Measurements from ENCODE around the gene CFAP410.

The CFAP410 gene

DNA sequence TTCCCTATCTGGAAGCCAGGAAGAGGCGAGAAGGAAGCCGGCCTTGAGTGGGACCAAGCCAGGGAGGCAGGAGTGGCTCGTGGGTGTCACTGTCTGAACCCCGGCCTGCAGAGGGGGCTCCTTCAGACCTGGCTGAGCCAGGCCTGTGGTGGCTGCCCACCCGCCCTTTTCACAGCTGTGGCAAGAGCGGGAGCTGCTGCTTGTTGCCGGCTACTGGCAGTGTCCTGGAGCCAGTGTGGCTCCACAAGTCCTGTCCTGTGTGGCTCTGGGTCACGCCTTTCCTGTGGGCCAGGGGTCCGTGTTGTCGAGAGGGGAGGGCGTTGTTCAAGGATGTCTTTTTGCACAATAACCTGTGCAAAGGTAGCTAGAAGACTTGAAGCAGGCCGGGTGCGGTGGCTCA, 38.0 kb downstream of the CFAP410 start:
- Histone ChIP-seq H3K4me3 (ENCODE audit: low read length) (no peak overlapping the region), H2AK5ac (ENCODE audit: low read length) (no peak overlapping the region), H3K4me1 (ENCODE audit: control insufficient read depth, low read depth, low read length) (peaks cover 3% of the 10 kb centered on the region), H3K79me1 (ENCODE audit: low read length) (peaks cover 12% of the 10 kb centered on the region), H2BK15ac (replicated peaks; ENCODE audit: low read depth) (no peak overlapping the region), H3K56ac (ENCODE audit: low read length) (peak overlapping the region; percentile 94), H3K79me2 (ENCODE audit: control insufficient read depth, insufficient read depth, low read length) (peaks cover 6% of the 10 kb centered on the region), H3K27ac (ENCODE audit: low read depth, low read length) (no peak overlapping the region), H3K18ac (ENCODE audit: low read length) (no peak overlapping the region), H2BK120ac (ENCODE audit: low read depth, low read length) (no peak overlapping the region), H3K23ac (ENCODE audit: low read length) (no peak overlapping the region), H3K27me3 (ENCODE audit: insufficient read depth, low read length, poor library complexity) (no peaks in the 10 kb centered on the region), H4K5ac (ENCODE audit: low read length) (no peak overlapping the region), H3K4ac (ENCODE audit: low read depth, low read length) (no peak overlapping the region), H3K4me2 (ENCODE audit: low read length) (peak overlapping the region; percentile 87), H3K36me3 (ENCODE audit: control insufficient read depth, insufficient read depth, low read length) (no peaks in the 10 kb centered on the region), H3K9ac (ENCODE audit: low read length) (peak overlapping the region; percentile 82), H2BK5ac (ENCODE audit: low read length) (no peak overlapping the region), H4K8ac (ENCODE audit: low read depth, low read length) (no peak overlapping the region)
- DNase-seq = no peak
- WGBS (ENCODE audit: extremely low coverage, insufficient coverage, low lambda C conversion rate) = no CpG with 5 or more reads among the region's 13 CpGs

DNA sequence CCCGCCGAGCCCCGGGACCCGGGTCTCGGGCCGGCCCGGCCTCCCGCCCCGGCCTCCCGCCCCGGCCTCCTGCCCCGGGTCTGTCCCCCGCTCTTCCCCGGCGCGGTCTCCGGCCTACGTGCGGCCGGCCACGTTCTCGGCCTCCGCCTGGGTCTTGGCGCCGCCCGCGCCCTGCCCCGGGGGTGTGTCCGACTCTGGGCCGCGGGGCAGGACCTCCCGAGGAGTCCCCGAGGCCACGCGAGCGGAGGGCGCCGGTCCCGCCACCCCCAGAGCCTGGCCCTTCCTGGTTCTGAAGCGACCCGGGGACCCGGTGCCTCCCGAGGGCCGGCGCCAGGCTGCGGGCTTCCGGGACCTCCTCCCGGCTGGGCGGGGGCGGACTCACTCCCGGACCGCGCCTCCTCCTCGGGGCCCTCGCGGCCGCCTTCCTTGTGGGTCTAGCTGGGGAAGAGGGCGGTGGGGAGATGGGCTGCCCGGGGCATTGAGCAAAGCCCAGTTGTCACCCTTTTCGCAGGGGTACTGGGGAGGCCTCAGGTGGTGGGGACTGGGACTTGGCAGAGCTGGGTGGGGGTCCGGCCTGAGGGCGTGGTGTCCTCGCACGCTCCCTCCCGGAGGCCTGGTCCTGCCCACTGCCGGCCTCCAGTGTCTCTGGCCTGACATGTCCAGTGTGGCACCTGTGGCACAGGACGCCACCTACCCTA, 38.8 kb downstream of the CFAP410 start:
- WGBS (ENCODE audit: extremely low coverage, insufficient coverage, low lambda C conversion rate) = no CpG with 5 or more reads among the region's 67 CpGs
- H3K9ac ChIP-seq (ENCODE audit: low read length) = peak overlapping the region; percentile 82
- DNase-seq = peak; percentile 42

GRCh38 chr21:44299458-44300261, 39.5 kb downstream of the CFAP410 start, which contains the start of gene PFKL:
Gene PFKL (plus strand): TSS chr21:44300053. CDS start chr21:44300106, 53 bp downstream.
- H3K4me2 ChIP-seq (ENCODE audit: low read length) = peak within 1 kb of the TSS; percentile 87
- no peak within 1 kb of the TSS for H2BK5ac ChIP-seq (ENCODE audit: low read length)
- peak; percentile 61 for DNase-seq
- no peak within 1 kb of the TSS for H4K5ac ChIP-seq (ENCODE audit: low read length)
- peaks cover 3% of the 10 kb centered on the region for H3K4me1 ChIP-seq (ENCODE audit: control insufficient read depth, low read depth, low read length)
- no peak within 1 kb of the TSS for H2BK15ac ChIP-seq (replicated peaks; ENCODE audit: low read depth)
- H3K36me3 ChIP-seq (ENCODE audit: control insufficient read depth, insufficient read depth, low read length) = no peaks in the 10 kb centered on the region
- H2AK5ac ChIP-seq (ENCODE audit: low read length) = peak within 1 kb of the TSS; percentile 82
- H3K27me3 ChIP-seq (ENCODE audit: insufficient read depth, low read length, poor library complexity) = no peaks in the 10 kb centered on the region
- peaks cover 11% of the 10 kb centered on the region for H3K79me1 ChIP-seq (ENCODE audit: low read length)
- H4K8ac ChIP-seq (ENCODE audit: low read depth, low read length) = no peak within 1 kb of the TSS
- no peak within 1 kb of the TSS for H2BK120ac ChIP-seq (ENCODE audit: low read depth, low read length)
- H3K9ac ChIP-seq (ENCODE audit: low read length) = peak within 1 kb of the TSS; percentile 82
- WGBS (ENCODE audit: extremely low coverage, insufficient coverage, low lambda C conversion rate) = no CpG with 5 or more reads among the region's 94 CpGs
- H3K4me3 ChIP-seq (ENCODE audit: low read length) = peak within 1 kb of the TSS; percentile 66
- H3K4ac ChIP-seq (ENCODE audit: low read depth, low read length) = peak within 1 kb of the TSS; percentile 92
- peak within 1 kb of the TSS; percentile 94 for H3K18ac ChIP-seq (ENCODE audit: low read length)
- peak within 1 kb of the TSS; percentile 45 for H3K27ac ChIP-seq (ENCODE audit: low read depth, low read length)
- no peak within 1 kb of the TSS for H3K23ac ChIP-seq (ENCODE audit: low read length)
- peaks cover 6% of the 10 kb centered on the region for H3K79me2 ChIP-seq (ENCODE audit: control insufficient read depth, insufficient read depth, low read length)
- H3K56ac ChIP-seq (ENCODE audit: low read length) = peak within 1 kb of the TSS; percentile 94

More for the DNA sequence above, 38.8 kb downstream of the CFAP410 start:
- Histone ChIP-seq H2BK15ac (replicated peaks; ENCODE audit: low read depth) (no peak overlapping the region), H3K4me3 (ENCODE audit: low read length) (peak overlapping the region; percentile 66), H3K36me3 (ENCODE audit: control insufficient read depth, insufficient read depth, low read length) (no peaks in the 10 kb centered on the region), H3K23ac (ENCODE audit: low read length) (no peak overlapping the region), H4K5ac (ENCODE audit: low read length) (no peak overlapping the region), H3K56ac (ENCODE audit: low read length) (peak overlapping the region; percentile 94), H3K27ac (ENCODE audit: low read depth, low read length) (no peak overlapping the region), H3K79me1 (ENCODE audit: low read length) (peaks cover 12% of the 10 kb centered on the region), H3K27me3 (ENCODE audit: insufficient read depth, low read length, poor library complexity) (no peaks in the 10 kb centered on the region), H2BK120ac (ENCODE audit: low read depth, low read length) (no peak overlapping the region), H4K8ac (ENCODE audit: low read depth, low read length) (no peak overlapping the region), H3K79me2 (ENCODE audit: control insufficient read depth, insufficient read depth, low read length) (peaks cover 6% of the 10 kb centered on the region), H3K18ac (ENCODE audit: low read length) (peak overlapping the region; percentile 94), H2AK5ac (ENCODE audit: low read length) (peak overlapping the region; percentile 82), H3K4me1 (ENCODE audit: control insufficient read depth, low read depth, low read length) (peaks cover 3% of the 10 kb centered on the region), H2BK5ac (ENCODE audit: low read length) (no peak overlapping the region), H3K4me2 (ENCODE audit: low read length) (peak overlapping the region; percentile 87), H3K4ac (ENCODE audit: low read depth, low read length) (peak overlapping the region; percentile 92)

DNA sequence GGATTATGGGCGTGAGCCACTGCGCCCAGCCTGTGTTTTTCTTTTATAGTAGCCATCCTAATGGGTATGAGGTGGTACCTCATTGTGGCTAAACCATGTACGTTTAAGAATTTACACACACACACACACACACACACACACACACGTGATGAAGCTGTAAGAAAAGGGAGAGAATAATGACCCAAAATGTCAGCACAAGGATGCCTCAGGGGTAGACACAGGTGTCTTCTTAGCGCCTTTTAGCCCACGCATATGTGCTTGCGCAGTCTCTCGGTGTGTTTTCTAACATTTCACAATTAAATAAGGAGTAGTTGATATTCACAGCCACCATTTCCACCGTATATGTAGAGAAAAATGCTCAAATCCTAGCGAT, 40.1 kb downstream of the CFAP410 start:
- no peaks in the 10 kb centered on the region for H3K36me3 ChIP-seq (ENCODE audit: control insufficient read depth, insufficient read depth, low read length)
- no peak overlapping the region for H2BK120ac ChIP-seq (ENCODE audit: low read depth, low read length)
- H3K4ac ChIP-seq (ENCODE audit: low read depth, low read length) = peak overlapping the region; percentile 65
- H3K79me2 ChIP-seq (ENCODE audit: control insufficient read depth, insufficient read depth, low read length) = peaks cover 6% of the 10 kb centered on the region
- H3K4me2 ChIP-seq (ENCODE audit: low read length) = peak overlapping the region; percentile 63
- no peaks in the 10 kb centered on the region for H3K27me3 ChIP-seq (ENCODE audit: insufficient read depth, low read length, poor library complexity)
- H3K27ac ChIP-seq (ENCODE audit: low read depth, low read length) = no peak overlapping the region
- H3K4me3 ChIP-seq (ENCODE audit: low read length) = peak overlapping the region; percentile 35
- peaks cover 9% of the 10 kb centered on the region for H3K79me1 ChIP-seq (ENCODE audit: low read length)
- peak overlapping the region; percentile 78 for H3K18ac ChIP-seq (ENCODE audit: low read length)
- H4K8ac ChIP-seq (ENCODE audit: low read depth, low read length) = no peak overlapping the region
- no peak overlapping the region for H2BK5ac ChIP-seq (ENCODE audit: low read length)
- H3K9ac ChIP-seq (ENCODE audit: low read length) = peak overlapping the region; percentile 82
- no CpG with 5 or more reads among the region's 10 CpGs for WGBS (ENCODE audit: extremely low coverage, insufficient coverage, low lambda C conversion rate)
- no peak for DNase-seq
- no peak overlapping the region for H3K23ac ChIP-seq (ENCODE audit: low read length)
- H2BK15ac ChIP-seq (replicated peaks; ENCODE audit: low read depth) = no peak overlapping the region
- peak overlapping the region; percentile 74 for H2AK5ac ChIP-seq (ENCODE audit: low read length)
- no peak overlapping the region for H4K5ac ChIP-seq (ENCODE audit: low read length)
- peaks cover 3% of the 10 kb centered on the region for H3K4me1 ChIP-seq (ENCODE audit: control insufficient read depth, low read depth, low read length)
- peak overlapping the region; percentile 91 for H3K56ac ChIP-seq (ENCODE audit: low read length)

- Histone ChIP-seq H3K56ac (ENCODE audit: low read length) (no peak overlapping the region), H2BK15ac (replicated peaks; ENCODE audit: low read depth) (no peak overlapping the region), H3K79me2 (ENCODE audit: control insufficient read depth, insufficient read depth, low read length) (peaks cover 6% of the 10 kb centered on the region), H3K4me3 (ENCODE audit: low read length) (no peak overlapping the region), H2BK120ac (ENCODE audit: low read depth, low read length) (no peak overlapping the region), H3K9ac (ENCODE audit: low read length) (no peak overlapping the region), H3K23ac (ENCODE audit: low read length) (no peak overlapping the region), H3K4me1 (ENCODE audit: control insufficient read depth, low read depth, low read length) (peaks cover 3% of the 10 kb centered on the region), H2AK5ac (ENCODE audit: low read length) (no peak overlapping the region), H4K8ac (ENCODE audit: low read depth, low read length) (no peak overlapping the region), H3K4ac (ENCODE audit: low read depth, low read length) (no peak overlapping the region), H3K36me3 (ENCODE audit: control insufficient read depth, insufficient read depth, low read length) (no peaks in the 10 kb centered on the region), H4K5ac (ENCODE audit: low read length) (no peak overlapping the region), H3K4me2 (ENCODE audit: low read length) (no peak overlapping the region), H3K79me1 (ENCODE audit: low read length) (peaks cover 9% of the 10 kb centered on the region), H3K27ac (ENCODE audit: low read depth, low read length) (no peak overlapping the region), H3K27me3 (ENCODE audit: insufficient read depth, low read length, poor library complexity) (no peaks in the 10 kb centered on the region), H3K18ac (ENCODE audit: low read length) (no peak overlapping the region), H2BK5ac (ENCODE audit: low read length) (no peak overlapping the region)
- DNase-seq = no peak
- WGBS (ENCODE audit: extremely low coverage, insufficient coverage, low lambda C conversion rate) = no CpG with 5 or more reads among the region's 2 CpGs
Measured at GRCh38 chr21:44298301-44298700, 40.9 kb downstream of the CFAP410 start.
